ENCODE measurements around the gene PABPN1.

DNA sequence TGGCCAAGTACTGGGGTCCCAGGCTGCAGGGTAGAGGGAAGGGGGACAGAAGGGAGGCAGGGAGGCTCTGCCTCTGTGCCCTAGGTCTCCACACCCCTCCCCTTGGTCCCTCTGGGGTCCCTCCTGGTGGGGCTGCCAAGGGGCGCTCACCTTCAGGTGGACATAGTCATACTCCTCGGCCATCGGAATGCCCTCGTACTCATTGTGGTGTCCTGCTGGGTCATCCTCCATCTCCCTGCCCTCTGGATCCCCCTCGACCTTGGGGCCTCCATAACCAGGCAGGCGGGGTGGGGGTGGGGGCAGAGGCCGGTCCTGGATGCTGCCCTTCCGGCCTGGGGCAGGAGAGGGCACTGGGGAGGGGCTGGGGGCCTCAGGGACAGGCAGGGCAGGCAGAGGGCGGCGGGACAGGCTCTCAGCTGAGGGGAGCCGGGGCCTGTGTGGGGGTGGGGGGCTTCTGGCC, 37.9 kb downstream of the PABPN1 start:
- no peak for TF ChIP-seq GATAD2A (CRISPR knock-in tag; IDR thresholded peaks at IDR 0.05)
- no peak for TF ChIP-seq ZNF768 (CRISPR knock-in tag; IDR thresholded peaks at IDR 0.05)
- no peak for TF ChIP-seq ZNF138 (CRISPR knock-in tag; IDR thresholded peaks at IDR 0.05; ENCODE audit: low read depth)
- TF ChIP-seq HDAC2 (CRISPR knock-in tag; IDR thresholded peaks at IDR 0.05), result no peak
- TF ChIP-seq, protein P1, sequence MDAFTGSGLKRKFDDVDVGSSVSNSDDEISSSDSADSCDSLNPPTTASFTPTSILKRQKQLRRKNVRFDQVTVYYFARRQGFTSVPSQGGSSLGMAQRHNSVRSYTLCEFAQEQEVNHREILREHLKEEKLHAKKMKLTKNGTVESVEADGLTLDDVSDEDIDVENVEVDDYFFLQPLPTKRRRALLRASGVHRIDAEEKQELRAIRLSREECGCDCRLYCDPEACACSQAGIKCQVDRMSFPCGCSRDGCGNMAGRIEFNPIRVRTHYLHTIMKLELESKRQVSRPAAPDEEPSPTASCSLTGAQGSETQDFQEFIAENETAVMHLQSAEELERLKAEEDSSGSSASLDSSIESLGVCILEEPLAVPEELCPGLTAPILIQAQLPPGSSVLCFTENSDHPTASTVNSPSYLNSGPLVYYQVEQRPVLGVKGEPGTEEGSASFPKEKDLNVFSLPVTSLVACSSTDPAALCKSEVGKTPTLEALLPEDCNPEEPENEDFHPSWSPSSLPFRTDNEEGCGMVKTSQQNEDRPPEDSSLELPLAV (CRISPR knock-in tag; conservative IDR thresholded peaks at IDR 0.05; ENCODE audit: low read depth), result no peak
- no peak for TF ChIP-seq POLR2A (IDR thresholded peaks at IDR 0.05; ENCODE audit: insufficient read depth in 1 of 2, low read depth in 2 of 2, low read length in 2 of 2)
- TF ChIP-seq MYNN (CRISPR knock-in tag; IDR thresholded peaks at IDR 0.05; ENCODE audit: low read depth), result no peak
- TF ChIP-seq, protein P2, sequence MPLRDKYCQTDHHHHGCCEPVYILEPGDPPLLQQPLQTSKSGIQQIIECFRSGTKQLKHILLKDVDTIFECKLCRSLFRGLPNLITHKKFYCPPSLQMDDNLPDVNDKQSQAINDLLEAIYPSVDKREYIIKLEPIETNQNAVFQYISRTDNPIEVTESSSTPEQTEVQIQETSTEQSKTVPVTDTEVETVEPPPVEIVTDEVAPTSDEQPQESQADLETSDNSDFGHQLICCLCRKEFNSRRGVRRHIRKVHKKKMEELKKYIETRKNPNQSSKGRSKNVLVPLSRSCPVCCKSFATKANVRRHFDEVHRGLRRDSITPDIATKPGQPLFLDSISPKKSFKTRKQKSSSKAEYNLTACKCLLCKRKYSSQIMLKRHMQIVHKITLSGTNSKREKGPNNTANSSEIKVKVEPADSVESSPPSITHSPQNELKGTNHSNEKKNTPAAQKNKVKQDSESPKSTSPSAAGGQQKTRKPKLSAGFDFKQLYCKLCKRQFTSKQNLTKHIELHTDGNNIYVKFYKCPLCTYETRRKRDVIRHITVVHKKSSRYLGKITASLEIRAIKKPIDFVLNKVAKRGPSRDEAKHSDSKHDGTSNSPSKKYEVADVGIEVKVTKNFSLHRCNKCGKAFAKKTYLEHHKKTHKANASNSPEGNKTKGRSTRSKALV (CRISPR knock-in tag; IDR thresholded peaks at IDR 0.05), result no peak
- TF ChIP-seq, protein P3, sequence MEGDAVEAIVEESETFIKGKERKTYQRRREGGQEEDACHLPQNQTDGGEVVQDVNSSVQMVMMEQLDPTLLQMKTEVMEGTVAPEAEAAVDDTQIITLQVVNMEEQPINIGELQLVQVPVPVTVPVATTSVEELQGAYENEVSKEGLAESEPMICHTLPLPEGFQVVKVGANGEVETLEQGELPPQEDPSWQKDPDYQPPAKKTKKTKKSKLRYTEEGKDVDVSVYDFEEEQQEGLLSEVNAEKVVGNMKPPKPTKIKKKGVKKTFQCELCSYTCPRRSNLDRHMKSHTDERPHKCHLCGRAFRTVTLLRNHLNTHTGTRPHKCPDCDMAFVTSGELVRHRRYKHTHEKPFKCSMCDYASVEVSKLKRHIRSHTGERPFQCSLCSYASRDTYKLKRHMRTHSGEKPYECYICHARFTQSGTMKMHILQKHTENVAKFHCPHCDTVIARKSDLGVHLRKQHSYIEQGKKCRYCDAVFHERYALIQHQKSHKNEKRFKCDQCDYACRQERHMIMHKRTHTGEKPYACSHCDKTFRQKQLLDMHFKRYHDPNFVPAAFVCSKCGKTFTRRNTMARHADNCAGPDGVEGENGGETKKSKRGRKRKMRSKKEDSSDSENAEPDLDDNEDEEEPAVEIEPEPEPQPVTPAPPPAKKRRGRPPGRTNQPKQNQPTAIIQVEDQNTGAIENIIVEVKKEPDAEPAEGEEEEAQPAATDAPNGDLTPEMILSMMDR (CRISPR knock-in tag; IDR thresholded peaks at IDR 0.05), result no peak
- no peak for TF ChIP-seq ZBTB8A (CRISPR knock-in tag; IDR thresholded peaks at IDR 0.05; ENCODE audit: borderline replicate concordance, low read depth)
- TF ChIP-seq HCFC1 (IDR thresholded peaks at IDR 0.05; ENCODE audit: low read depth, low read length), result no peak
